Dermis blood vessel endothelial cell (primary cell): ENCODE results near the gene GNA12. TPM values are rescaled to one million over a fixed set of nuclear protein-coding genes. Genes with fewer than 3 reads are reported as not detected.
"Not testable (repeated sequence)": the region's sequence is repeated elsewhere in the genome, so short reads cannot be mapped to it uniquely, and the experiment has no call there.

Source experiments
- DNase-seq: peaks from one replicate; pipeline ENCODE4 v3.0.0; 2010
- total RNA-seq: library from RNA; depleted of rRNA; stranded (reverse); fragments of >200 nt; gene quantifications from 2 replicates; pipeline ENCODE4 v1.2.3, GENCODE V29; 2014

Gene GNA12
- total RNA-seq, 1 donor from 2014 or later = 17.4 TPM

DNA sequence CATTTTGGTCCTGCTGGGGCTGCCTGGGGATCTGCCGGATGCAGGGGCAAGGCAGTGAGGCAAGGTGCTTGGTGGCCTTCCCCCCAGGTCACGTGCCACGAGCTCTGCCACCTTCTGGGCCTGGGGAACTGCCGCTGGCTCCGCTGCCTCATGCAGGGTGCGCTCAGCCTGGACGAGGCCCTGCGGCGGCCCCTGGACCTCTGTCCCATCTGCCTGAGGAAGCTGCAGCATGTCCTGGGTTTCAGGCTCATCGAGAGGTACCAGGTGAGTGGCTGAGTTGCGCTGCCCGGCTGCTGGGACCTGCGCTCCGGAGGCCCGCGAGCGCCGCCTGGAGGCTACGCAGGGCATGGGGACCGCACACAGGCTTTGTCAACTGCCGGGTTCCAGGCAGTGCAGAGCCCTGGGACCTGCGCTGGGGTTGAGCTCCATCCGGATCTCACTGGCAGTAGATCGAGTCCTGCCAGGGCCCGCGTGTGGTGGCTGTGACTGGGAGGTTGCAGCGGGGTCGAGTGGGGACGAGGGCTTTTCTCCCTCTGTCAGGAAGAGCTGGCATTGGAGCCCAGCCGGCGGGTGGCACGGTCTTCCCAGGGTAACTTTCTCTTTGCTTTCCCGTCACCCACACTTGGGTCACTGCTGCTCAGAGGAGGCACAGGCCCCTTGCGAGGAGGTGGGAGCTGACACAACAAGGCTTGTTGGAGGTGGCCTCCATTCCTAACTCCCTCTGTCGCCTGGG lies 134.4 kb downstream of the GNA12 start:
- peak; percentile 78 for DNase-seq

DNA sequence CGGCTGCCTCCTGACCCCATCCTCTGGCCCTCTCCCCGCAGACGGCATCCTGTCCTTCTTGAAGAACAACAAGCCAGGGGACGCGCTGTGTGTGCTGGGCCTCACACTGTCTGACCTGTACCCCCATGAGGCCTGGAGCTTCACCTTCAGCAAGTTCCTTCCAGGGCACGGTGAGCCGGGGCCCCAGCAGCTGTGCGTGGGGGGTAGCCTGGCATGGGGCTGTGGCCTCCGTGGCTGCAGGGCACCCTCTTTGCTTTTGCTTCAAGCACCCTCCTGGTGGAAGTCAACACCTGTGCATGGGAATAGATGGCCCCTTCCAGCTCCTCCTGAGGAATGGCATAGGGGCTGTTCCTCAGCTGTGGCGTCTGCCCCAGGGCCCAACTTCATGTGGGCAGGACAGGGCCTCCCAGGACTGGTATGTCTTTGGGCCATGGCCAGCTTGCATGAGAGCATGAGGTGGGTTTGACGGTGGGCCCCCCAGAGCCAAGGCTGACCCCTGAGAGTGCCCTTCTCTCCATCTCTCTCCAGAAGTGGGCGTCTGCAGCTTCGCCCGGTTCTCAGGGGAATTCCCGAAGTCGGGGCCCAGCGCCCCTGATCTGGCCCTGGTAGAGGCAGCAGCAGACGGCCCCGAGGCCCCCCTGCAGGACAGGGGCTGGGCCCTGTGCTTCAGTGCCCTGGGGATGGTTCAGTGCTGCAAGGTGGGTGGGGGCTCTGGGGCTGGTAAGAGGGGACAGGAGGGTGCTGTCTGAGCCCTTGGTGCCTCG lies 135.4 kb downstream of the GNA12 start:
- DNase-seq = no peak

DNA sequence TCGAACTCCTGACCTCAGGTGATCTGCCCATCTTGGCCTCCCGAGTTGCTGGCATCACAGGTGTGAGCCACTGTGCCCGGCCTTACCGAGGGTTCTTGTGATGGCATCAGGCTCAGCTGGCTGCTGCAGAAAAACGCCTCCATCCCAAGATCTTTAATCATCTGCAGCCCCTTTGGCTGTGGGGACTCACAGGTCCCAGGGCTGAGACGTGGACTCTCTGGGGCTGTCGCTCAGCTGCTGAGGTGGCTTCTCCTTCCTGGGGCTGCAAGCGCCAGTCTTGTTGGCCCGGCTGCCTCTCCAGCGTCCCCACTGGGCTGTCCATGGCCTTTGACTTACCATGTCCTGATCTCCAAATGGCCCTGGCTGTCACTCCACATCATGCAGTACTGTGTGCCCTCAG lies 136.1 kb downstream of the GNA12 start:
- DNase-seq = no peak

DNA sequence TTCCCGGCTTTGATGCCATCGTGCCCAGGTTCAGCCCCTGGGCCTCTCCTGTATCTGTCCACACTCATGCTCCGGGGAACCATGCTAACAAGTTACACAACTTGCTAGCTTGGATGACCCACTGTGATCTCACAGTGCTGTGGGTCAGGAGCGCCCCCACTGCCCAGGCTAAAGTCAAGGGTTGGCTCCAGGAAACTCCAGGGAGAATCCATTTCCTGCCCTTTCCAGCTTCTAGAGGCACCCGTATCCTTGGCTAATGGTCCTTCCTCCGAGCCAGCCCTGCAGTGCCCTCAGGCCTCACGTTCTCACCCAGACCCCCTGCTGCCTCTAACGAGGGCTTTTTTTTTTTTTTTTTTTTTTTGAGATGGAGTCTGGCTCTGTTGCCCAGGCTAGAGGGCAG lies 136.6 kb downstream of the GNA12 start:
- no peak for DNase-seq

DNA sequence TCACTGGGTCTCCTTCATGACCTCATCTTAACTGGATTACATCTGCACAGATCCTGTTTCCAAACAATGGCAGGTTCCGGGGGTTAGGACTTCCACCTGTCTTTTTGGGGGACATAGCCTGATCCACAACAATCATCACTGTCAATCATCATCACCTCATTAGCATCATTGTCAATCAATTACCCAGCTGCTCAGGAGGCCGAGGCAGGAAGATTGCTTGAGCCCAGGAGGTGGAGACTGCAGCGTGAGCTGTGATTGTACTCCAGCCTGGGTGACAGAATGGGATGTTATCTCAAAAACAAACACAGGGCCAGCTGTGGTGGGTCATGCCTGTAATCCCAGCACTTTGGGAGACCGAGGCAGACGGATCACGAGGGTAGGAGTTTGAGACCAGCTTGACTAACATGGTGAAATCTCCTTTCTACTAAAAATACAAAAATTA lies 137.4 kb downstream of the GNA12 start:
- DNase-seq = no peak

DNA sequence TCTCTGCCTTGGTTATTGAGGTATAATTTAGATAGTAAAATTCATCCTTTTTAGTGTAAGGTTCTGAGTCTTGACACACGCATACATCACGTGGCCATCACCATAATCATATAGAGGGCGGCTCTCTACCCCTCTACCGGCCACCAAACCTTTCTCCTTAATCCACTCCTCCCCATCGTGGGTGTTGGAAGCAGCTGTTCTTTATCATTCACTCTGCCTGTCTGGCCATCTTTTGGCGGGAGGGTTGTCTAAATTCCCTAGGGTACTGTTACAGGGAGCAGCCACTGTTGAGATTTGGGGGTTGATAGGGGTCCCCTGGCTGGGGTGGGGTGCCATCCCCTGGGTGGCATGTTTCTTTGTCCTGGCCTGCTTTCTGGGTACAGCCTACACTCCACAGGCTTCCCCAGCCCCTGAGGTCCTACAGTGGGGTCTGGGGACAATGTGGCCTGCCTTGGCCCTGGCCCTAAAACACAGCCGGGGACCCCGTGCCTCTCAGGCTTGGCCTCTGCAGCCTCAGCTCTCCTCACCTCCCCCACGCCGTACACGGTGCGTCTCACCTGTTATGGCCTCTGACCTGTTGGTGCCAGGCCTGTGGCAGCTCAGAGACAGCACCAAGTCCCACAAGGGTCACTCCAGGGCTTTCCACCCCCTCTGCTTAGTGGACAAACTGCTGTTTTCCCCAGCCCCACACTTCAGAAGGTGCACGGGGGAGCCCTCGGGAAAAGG lies 138.6 kb downstream of the GNA12 start:
- DNase-seq = no peak

DNA sequence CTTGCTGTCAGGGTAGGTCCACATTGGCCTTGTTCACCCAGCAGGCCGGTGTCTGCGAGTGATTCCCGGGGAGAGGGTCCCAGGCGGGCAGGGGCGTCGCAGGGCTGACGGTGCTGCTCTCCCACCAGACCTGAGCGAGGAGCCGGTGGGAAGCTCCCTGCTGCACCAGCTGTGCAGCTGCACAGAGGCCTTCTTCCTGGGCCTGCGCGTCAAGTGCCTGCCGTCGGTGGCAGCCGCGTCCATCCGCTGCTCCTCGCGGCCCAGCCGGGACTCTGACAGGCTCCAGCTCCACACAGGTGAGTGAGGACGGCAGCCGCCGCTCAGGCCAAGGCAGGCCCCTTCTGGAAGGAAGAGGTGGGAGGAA lies 141.5 kb downstream of the GNA12 start:
- DNase-seq = no peak

DNA sequence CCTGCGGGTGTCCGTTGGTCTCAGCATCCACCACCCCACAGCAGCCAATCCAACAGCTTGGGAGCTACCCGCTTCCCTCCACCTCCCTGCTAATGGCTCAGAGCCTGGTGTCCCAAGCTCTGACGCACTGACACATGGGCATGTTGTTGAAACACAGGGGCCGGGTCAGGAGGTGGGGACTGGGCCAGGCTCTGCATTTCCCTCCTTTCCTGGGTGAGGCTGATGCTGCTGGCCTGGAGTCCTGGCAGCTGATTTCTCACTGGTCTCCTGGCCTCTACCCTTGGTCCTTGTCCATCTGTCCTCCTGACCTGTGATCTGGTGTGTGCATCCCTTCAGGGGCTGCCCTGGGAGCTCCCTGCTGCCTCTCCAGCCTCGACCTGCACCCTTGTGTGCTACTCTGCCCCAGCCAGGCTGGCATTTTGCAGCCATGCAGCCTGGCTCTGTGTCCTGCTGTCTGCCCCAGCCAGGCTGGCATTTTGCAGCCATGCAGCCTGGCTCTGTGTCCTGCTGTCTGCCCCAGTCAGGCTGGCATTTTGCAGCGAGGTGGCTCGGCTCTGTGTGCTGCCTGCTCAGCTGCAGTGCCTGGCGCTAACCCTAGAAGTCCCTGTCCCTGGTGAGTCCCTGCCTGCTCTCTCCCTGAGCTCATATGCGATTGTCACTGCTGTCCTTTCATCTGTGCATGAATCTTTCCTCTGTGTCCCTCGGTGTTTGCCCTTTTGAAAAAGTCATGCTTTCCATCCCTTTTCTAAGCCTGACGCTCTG lies 142.1 kb downstream of the GNA12 start:
- no peak for DNase-seq

DNA sequence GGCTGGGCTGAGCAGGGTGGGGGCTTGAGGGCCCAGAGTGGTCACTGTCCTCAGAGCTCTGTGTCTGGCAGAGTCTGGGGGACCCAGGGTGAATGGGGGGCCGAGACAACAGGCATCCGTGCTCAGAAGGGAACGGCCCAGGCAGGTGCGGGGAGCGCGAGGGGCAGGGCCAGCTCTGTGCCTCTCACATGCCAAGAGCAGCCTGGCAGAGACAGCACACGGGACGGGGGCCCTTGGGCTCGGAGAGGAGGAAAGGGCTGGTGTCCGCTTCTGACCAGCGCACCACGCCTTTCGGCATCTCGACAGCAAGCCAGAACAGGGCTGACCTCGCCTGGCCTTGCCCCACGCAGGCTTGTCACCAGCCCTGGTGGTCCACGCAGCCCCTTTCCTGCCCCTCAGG lies 142.7 kb downstream of the GNA12 start:
- DNase-seq = no peak

DNA sequence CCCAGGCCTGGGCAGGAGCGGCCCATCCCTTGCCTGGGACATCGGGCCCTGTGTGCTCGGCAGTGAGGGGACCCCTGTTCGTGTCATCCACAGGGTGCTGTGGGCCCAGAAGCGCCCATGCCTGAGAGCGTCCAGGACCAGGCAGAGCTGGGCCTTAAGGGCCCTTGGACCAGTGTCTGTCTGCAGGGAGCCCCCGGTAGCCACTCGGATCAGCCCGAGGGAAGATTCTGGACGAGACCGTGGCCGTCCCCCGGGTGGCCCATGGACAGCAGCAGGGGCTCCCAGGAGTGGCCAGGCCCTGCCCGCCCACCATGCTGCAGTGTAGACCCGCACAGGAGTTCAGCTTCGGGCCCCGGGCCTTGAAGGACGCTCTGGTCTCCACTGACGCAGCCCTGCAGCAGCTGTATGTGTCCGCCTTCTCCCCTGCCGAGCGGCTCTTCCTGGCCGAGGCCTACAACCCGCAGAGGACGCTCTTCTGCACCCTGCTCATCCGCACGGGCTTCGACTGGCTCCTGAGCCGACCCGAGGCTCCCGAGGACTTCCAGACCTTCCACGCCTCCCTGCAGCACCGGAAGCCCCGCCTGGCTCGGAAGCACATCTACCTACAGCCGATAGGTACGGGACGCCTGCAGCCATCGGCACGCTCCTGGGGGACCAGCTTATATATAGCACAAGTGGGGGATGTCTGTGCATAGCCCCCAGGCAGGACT lies 143.8 kb downstream of the GNA12 start:
- DNase-seq = no peak

DNA sequence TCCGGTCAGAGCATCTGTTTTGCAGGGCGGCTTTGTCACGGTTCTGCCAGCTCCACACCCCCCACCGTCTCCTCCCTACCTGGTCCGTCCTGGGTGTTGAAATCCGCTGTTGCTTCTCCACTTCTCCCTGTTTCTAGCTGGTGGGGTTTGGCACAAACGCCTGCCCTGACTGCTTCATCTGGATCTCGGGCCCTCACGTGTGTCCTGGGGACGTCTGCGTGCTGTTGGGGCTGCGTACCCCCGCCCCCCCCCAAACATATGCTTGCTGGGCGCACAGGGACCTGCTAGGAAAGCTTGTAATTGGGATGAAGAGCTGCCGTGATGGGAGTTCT lies 144.9 kb downstream of the GNA12 start:
- DNase-seq = no peak

DNA sequence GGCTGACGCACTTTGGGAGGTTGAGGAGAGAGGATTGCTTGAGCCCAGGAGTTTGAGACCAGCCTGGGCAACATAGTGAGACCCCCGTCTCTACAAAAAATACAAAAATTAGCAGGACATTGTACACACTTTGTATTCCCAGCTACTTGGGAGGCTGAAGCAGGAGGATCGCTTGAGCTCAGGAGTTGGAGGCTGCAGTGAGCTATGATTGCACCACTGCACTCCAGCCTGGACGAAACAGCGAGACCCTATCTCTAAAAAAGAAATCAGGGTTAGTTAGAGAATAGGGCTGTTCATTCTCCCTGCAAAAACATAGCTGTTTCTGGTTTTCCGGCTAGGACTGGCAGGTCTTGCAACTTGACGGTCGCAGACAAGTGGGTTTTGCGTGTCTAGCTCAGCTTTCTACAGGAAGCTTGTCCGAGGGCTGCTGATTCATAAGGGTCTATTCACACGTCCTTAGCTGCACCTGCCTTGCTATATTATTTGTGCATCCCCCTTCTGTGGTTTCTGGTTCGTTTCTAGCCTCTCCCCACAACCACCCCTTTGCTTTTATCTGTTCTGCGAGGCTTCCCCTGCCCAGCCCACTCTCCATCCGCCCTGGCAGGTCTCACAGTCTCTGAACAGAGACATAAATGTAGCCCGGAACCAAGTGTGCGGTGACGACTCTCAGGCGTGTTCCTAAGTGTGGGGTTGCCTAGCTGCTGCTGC lies 145.4 kb downstream of the GNA12 start:
- no peak for DNase-seq

DNA sequence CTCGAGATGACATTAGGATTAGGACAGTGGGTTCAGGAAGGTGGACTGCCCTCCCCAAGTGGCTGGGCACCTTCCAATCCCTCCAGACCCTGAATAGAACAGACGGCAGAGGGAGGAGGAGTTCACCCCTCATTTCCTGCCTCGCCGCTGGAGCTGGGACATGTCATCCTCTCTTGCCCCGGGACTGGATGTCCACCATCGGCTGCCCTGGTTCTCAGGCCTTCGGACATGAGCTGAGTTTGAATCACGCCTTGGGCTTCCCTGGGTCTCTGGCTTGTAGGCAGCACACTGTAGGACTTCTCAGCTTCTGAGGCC lies 150.0 kb downstream of the GNA12 start:
- DNase-seq = not testable (repeated sequence)

DNA sequence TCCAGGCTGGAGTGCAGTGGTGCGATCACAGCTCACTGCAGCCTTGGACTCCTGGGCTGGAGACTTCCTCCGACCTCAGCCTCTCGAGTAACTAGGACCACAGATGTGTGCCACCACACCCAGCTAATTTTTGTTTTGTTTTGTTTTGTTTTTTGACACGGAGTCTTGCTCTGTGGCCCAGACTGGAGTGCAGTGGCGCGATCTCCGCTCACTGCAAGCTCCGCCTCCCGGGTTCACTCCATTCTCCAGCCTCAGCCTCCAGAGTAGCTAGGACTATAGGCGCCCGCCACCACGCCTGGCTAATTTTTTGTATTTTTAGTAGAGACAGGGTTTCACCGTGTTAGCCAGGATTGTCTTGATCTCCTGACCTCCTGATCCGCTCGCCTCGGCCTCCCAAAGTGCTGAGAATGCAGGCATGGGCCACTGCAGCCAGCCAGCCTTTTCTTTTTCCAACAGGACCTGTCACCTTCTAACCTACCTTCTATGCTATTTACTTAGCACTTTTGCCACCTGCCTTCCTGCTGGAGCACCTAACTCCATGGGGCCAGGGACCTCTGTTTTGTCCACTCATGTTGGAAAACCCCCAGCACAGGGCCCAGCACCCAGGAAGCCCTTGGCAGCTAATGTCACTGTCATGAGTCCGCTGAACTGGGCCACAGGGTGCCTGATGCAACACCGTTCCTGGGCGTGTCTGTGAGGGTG lies 150.5 kb downstream of the GNA12 start:
- DNase-seq = not testable (repeated sequence)

DNA sequence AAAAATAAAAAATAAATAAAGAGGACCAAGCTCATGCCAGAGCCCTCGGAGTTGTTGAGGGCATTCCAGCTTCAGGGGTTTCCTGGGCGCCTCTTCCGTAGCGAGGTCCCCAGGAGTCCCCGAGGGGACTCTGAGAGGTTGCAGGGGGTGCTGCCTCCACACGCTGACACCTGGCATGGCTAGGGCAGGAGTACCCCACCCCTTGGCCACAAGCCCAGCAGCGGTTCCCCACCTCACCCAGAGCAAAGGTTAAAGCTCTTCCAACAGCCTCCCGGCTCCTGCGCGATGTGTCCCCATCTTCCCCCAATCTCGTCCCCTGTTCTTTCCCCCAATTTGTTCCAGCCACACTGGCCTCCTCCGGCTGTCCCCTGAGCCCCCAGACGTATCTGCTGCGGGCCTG lies 151.6 kb downstream of the GNA12 start:
- DNase-seq = no peak

DNA sequence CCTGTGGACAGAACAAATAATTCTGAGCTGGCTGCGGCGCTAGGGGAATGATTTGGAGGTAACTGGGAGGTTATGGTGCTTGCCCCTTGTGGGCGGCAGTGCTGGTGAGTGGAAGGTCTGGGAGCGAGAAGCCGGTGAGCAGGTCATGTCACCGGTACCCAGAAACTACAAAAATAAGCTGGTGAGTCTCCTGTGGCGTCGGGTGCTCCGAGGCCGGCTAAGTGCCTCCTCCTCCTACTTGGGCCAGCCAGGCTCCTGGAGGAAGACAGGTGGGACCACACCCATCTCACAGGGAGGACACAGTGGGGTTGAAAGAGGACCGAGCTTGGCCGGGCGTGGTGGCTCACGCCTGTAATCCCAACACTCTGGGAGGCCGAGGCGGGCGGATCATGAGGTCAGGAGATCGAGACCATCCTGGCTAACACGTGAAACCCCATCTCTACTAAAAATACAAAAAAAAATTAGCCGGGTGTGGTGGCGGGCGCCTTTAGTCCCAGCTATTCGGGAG lies 152.1 kb downstream of the GNA12 start:
- DNase-seq = not testable (repeated sequence)

DNA sequence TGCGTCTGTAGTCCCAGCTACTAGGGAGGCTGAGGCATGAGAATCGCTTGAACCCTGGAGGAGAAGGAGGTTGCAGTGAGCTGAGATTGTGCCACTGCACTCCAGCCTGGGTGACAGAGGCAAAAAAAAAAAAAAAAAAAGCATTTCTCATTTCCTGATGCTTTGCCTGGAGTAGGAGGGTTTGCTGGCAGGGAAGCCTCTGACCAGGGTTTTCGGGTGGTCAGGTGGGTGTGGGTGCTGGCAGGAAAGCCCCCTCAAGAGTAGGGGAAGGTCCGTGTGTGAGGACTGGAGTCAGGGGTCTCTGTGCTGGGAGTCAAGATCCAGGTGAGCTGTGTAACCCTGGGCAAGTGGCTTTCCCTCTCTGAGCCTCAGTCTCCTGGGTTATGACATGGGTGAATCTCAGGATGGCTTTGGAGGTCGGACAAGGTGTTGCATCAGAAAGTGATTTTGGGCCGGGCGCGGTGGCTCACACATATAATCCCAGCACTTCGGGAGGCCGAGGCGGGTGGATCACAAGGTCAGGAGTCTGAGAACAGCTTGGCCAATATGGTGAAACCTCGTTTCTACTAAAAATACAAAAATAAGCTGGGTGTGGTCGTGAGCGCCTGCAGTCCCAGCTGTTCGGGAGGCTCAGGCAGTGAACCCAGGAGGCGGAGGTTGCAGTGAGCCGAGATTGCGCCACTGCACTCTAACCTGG lies 152.9 kb downstream of the GNA12 start:
- no peak for DNase-seq

DNA sequence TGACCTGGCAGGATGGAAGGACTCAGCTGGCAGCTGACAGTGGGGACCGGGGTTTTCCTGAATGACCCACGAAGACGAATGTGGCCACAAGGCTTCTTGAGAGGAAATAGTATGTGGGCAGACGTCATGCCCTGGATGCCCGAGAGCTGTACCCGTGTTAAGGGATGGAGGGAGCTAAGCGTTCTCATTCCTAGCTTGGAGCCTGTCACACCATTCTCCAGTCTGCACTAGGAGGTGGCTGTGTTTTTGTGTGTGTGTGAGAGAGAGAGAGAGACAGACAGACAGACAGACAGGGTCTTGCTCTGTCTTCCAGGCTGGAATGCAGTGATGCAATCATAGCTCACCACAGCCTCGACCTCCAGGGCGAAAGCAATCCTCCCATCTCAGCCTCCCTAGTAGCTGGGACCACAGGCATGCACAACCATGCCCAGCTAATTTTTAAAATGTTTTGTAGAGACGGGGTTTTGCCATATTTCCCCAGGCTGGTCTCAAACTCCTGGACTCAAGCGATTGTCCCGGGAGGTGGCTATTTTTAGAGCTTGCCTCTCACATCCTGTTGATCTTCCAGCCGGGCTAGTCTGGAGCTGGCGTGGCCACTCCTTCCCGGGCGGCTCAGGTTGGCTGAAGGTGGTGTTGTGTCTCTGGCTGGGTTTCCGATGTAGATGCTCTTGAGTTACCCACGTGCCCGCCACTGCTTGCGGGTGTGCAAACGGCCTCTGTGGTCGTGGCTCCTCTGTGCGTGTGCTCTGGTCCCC lies 154.0 kb downstream of the GNA12 start:
- DNase-seq = peak; percentile 33

DNA sequence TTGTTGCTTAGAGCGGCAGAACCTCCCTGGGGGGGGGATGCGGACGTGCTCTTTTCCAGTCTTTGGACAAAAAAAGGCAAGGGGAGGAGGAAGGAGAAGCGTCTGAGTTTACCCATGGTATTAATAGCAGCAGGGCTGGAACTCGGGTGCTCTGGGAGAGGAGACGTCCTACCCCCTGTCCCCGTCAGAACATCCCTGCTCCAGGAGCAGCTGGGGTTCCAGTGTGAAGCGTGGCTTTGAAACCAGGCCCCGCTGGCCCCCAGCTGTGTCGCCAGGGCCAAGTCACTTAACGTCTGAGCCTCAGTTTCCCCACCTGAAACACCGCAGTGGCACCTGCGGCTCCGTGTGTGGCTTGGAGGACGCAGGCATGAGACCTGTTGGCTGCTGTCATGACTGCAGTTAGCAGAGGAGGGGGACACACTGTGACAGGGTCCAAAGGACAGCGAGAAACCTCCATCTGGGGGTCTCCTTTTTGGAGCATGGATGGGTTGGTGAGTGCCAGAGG lies 154.7 kb downstream of the GNA12 start:
- no peak for DNase-seq
